Panc1 (cell line): Measurements from ENCODE around the gene ARL15. TPM values are rescaled to one million over a fixed set of nuclear protein-coding genes. Genes with fewer than 3 reads are reported as not detected.

ENCODE experiments used
- ATAC-seq: fragments of 200-7000 bp; cut with Tn5 transposase; 2 replicates; pipeline ENCODE4 v1.9.1; 2020; ENCODE audit warnings: mild to moderate bottlenecking, moderate library complexity
- BruUV-seq: library from RNA; stranded (reverse); fragments of 400-500 nt; replicated peaks from 2 replicates; lab custom pipeline; 2021; lab: Mats Ljungman, UMichigan
- CTCF ChIA-PET: fragments of 300-600 bp; sonication (Branson Sonifier 250); formaldehyde crosslinking; loops from one replicate; lab custom pipeline; 2022; ENCODE audit warnings: antibody characterized with exemption; lab: Charles Lee
- POLR2A ChIA-PET: fragments of 300-600 bp; sonication (Branson Sonifier 250); formaldehyde crosslinking; loops from one replicate; lab custom pipeline; 2022; ENCODE audit warnings: antibody characterized with exemption; lab: Charles Lee
- DNase-seq: peaks from one replicate; pipeline ENCODE4 v3.0.0-alpha.2; 2010; ENCODE audit warnings: low read depth, low spot score
- H3K27ac ChIP-seq: 2 replicates; pipeline ENCODE4 v1.5.1; 2011; ENCODE audit warnings: mild to moderate bottlenecking, low read length, inconsistent platforms
- H3K27me3 ChIP-seq: fragments of 200-500 bp; sonication (Bioruptor generic); 2 replicates; pipeline ENCODE4 v1.6.0; 2014; ENCODE audit warnings: low read length, inconsistent platforms; ENCODE audit not compliant: control insufficient read depth, insufficient read depth
- H3K36me3 ChIP-seq: fragments of 200-500 bp; sonication (Bioruptor generic); 2 replicates; pipeline ENCODE4 v1.5.1; 2014; ENCODE audit warnings: inconsistent platforms, mild to moderate bottlenecking, low read length, moderate library complexity; ENCODE audit not compliant: control insufficient read depth, insufficient read depth
- H3K4me1 ChIP-seq: 2 replicates; pipeline ENCODE4 v1.5.1; 2011; ENCODE audit warnings: inconsistent platforms, mild to moderate bottlenecking, low read length, moderate library complexity; ENCODE audit not compliant: control insufficient read depth, insufficient read depth
- H3K4me3 ChIP-seq, 2 experiments: 2 replicates each; pipeline ENCODE4 v1.5.1; 2011 to 2012; ENCODE audit warnings: low read depth in 2 of 2, low read length in 2 of 2, mild to moderate bottlenecking in 2 of 2, inconsistent platforms in 1 of 2, moderate library complexity in 1 of 2
- H3K9me3 ChIP-seq: fragments of 200-500 bp; sonication (Bioruptor generic); 2 replicates; pipeline ENCODE4 v1.5.1; 2014; ENCODE audit warnings: low read depth, mild to moderate bottlenecking, inconsistent platforms, low read length, moderate library complexity; ENCODE audit not compliant: control insufficient read depth, insufficient read depth
- CTCF ChIP-seq: fragments of 450-650 bp; IDR thresholded peaks from 2 replicates; pipeline ENCODE4 v1.5.1; 2017; ENCODE audit warnings: mild to moderate bottlenecking
- POLR2AphosphoS5 ChIP-seq: IDR thresholded peaks from 2 replicates; pipeline ENCODE4 v1.6.1; 2012; ENCODE audit warnings: mild to moderate bottlenecking, low read depth, low read length, moderate library complexity
- REST ChIP-seq, 2 experiments: IDR thresholded peaks; 2 replicates each; pipeline ENCODE4 v1.6.1; 2011 to 2012; ENCODE audit warnings: low read depth in 2 of 2, control low read depth in 1 of 2, low read length in 1 of 2, mild to moderate bottlenecking in 1 of 2, moderate library complexity in 1 of 2; ENCODE audit not compliant: insufficient read depth in 1 of 2
- SIN3A ChIP-seq: IDR thresholded peaks from 2 replicates; pipeline ENCODE4 v1.6.1; 2012; ENCODE audit warnings: low read depth, mild to moderate bottlenecking, low read length, moderate library complexity, borderline replicate concordance; ENCODE audit not compliant: insufficient read depth
- TCF7L2 ChIP-seq: IDR thresholded peaks from 2 replicates; pipeline ENCODE4 v1.6.1; 2011; ENCODE audit warnings: mild to moderate bottlenecking, low read depth, low read length, inconsistent platforms
- in situ Hi-C: cut with HindIII; loops from 2 replicates; pipeline ENCODE4 v1.10.0; 2016; ENCODE audit warnings: low sequenced_read_pairs, low pct_unique_long_range_greater_than_20kb
- intact Hi-C: fragments of 100-400 bp; cut with micrococcal nuclease; formaldehyde crosslinking; loops from one replicate; pipeline ENCODE4 v1.10.0; 2022; ENCODE audit not compliant: unreplicated experiment
- total RNA-seq: library from RNA; stranded (reverse); gene quantifications from one replicate; pipeline ENCODE4 v1.2.1, GENCODE V29; 2021; ENCODE audit not compliant: unreplicated experiment

Gene ARL15
- total RNA-seq, 1 experiment from 2014 or later = 16.5 TPM

GRCh38 chr5:54285686-54286085, 24.7 kb downstream of the ARL15 start:
- Histone ChIP-seq H3K9me3 (peaks cover 4% of the 10 kb centered on the region; the same call in 1 of the 2 replicates), H3K4me3 (no peak overlapping the region), H3K4me1 (no peaks in the 10 kb centered on the region; the same call in 1 of the 2 replicates), H3K36me3 (no peaks in the 10 kb centered on the region), H3K27me3 (no peaks in the 10 kb centered on the region), H3K27ac (no peak overlapping the region)
- intact Hi-C loops = no loop called here
- BruUV-seq = no TSS peak
- ATAC-seq = no peak
- ChIA-PET CTCF (interaction anchor here (0.5 kb wide), 1 partner anchor 26 kb away, joined by 3 read pairs; no protein-coding TSS in a partner anchor), POLR2A (no interaction called here)
- no peak for TF ChIP-seq POLR2AphosphoS5
- no peak for TF ChIP-seq REST (IDR thresholded peaks at IDR 0.05; ENCODE audit: insufficient read depth in 1 of 2, low read depth in 2 of 2, low read length in 1 of 2)
- no peak for TF ChIP-seq CTCF
- TF ChIP-seq TCF7L2 = no peak
- no peak for TF ChIP-seq SIN3A
- in situ Hi-C loops = no loop called here
- no peak for DNase-seq

- POLR2A ChIA-PET = no interaction called here
These were observed 25.8 kb downstream of the ARL15 start for GRCh38 chr5:54284586-54284985.

More at GRCh38 chr5:54284586-54284985, 25.8 kb downstream of the ARL15 start:
- TF ChIP-seq POLR2AphosphoS5 (no peak), CTCF (no peak), SIN3A (no peak)
- CTCF ChIA-PET = no interaction called here
- H3K27ac ChIP-seq = no peak overlapping the region
- H3K36me3 ChIP-seq = no peaks in the 10 kb centered on the region
- H3K4me1 ChIP-seq = no peaks in the 10 kb centered on the region; the same call in 1 of the 2 replicates
- H3K9me3 ChIP-seq = peaks cover 4% of the 10 kb centered on the region; the same call in 1 of the 2 replicates
- in situ Hi-C loops (no loop called here), intact Hi-C loops (no loop called here)
- no peak overlapping the region for H3K4me3 ChIP-seq
- no peaks in the 10 kb centered on the region for H3K27me3 ChIP-seq
- no peak for DNase-seq
- BruUV-seq = no TSS peak
- ATAC-seq = no peak
